GM13977 (cell line): ENCODE measurements around the gene HDDC2.

Source experiments
- DNase-seq: peaks from one replicate; pipeline ENCODE4 v3.0.0; 2012; ENCODE audit warnings: low spot score
- CTCF ChIP-seq: IDR thresholded peaks from 2 replicates; pipeline ENCODE4 v1.5.1; 2012; ENCODE audit warnings: mild to moderate bottlenecking, control low read depth; ENCODE audit not compliant: insufficient read depth; ENCODE audit errors: extremely low read depth, missing control alignments
- in situ Hi-C: fragments of 300-500 bp; cut with MboI; formaldehyde crosslinking; loops from one replicate; pipeline ENCODE4 v1.12.0; 2022; ENCODE audit warnings: low sequenced_read_pairs, low pct_unique_long_range_greater_than_20kb, mixed read lengths, inconsistent platforms; ENCODE audit not compliant: unreplicated experiment

The HDDC2 gene

GRCh38 chr6:125299257-125299656, 2.5 kb downstream of the HDDC2 start:
- DNase-seq: no peak
- in situ Hi-C loops: no loop called here

GRCh38 chr6:125296471-125296870, 5.3 kb downstream of the HDDC2 start:
- in situ Hi-C loops: no loop called here
- DNase-seq: no peak
- TF ChIP-seq CTCF: no peak

More at GRCh38 chr6:125299257-125299656, 2.5 kb downstream of the HDDC2 start:
- TF ChIP-seq CTCF: no peak

- in situ Hi-C loops: no loop called here
- TF ChIP-seq CTCF: no peak
- no peak for DNase-seq
Observed at GRCh38 chr6:125294925-125295324, 6.8 kb downstream of the HDDC2 start.

- in situ Hi-C loops: no loop called here
- no peak for DNase-seq
- no peak for TF ChIP-seq CTCF
Observed at GRCh38 chr6:125294036-125294435, 7.7 kb downstream of the HDDC2 start.

GRCh38 chr6:125293587-125293986, 8.2 kb downstream of the HDDC2 start:
- in situ Hi-C loops: no loop called here

GRCh38 chr6:125287718-125288117, 14.0 kb downstream of the HDDC2 start:
- in situ Hi-C loops: no loop called here

More at GRCh38 chr6:125293587-125293986, 8.2 kb downstream of the HDDC2 start:
- DNase-seq: no peak
- TF ChIP-seq CTCF: no peak

More at GRCh38 chr6:125287718-125288117, 14.0 kb downstream of the HDDC2 start:
- no peak for TF ChIP-seq CTCF
- no peak for DNase-seq
